NCI-H2107 treated with DMSO at 0.1 percent for 48 hours (cell line): ENCODE data around the gene HINT3.
"Not testable (repeated sequence)": the region's sequence is repeated elsewhere in the genome, so short reads cannot be mapped to it uniquely, and the experiment has no call there.

Experiments used
- DNase-seq: peaks from one replicate; lab custom pipeline; 2025; ENCODE audit not compliant: unreplicated experiment; lab: John Stamatoyannopoulos, UW

HINT3 gene

DNA sequence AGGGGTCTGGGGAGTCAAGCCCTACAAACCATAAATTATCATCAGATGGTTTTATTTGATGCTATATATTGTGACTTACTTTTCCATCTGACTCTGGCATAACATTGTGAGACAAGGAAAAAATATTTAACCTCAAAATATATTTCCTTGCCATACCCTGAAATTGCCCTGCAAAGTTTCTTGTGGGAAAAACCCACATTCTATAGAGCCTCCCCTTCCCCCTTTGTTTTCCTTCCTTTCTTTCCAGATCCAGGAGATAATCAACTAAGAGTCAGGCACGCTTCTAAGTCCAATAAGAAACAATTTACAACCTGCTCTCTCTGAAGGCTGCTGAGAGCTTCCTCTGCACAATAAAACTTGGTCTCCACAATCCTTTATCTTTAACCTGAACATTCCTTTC, 17.5 kb upstream of the HINT3 start:
- no peak for DNase-seq

DNA sequence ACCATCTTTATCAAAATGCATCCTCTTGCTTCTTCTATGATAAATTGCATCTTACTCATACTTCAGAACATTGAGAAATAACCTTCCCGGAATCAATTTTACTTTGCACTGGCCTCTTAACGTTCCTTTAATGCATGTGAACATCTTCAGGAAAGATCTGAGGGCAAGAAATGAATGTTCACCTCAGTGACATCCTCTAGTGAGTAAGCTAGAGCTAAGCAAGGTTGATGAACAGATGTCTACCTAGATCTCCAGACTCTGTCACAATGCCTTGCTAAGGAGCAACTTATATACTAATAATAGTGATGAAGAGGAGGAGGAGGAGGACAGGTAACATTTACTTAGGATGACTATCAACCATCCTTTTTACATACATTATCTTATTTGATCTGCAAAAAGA, 16.8 kb upstream of the HINT3 start:
- DNase-seq, result no peak

DNA sequence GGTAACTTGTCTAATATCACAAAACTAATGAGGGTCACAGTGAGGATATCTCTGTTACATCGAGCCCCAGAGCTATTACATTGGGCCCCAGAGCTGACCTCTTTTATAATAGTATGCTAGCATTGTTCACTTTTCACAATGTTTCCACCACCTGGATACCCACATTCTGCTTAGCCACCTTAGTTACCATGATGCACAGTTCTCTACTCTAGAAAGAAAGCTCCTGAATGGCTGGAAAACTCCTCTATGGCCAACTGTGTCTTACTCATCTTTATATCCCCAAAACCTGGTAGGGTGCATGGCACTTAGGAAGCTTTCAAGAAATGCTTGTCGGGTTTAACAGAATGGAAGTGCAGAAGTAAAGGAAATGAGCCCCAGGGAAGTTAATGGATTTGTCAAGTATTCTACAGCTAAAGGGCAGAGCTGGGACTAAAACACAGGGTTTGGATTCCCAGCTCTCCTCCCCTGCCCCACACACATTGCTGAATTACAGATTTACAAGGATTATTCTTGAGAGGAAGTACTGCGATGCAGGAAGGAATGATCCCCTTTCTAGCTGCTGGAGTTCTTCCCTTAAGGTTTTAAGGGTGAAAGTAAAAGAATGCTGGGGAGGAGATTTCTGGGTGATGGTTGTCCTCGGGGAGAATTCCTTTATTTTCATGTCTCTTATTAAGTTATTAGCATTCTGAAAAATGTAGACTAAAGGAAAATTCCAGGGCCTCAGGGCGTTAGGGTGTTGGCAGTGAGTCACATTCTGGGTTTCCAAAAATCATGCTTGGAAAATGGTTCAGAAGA, 16.1 kb upstream of the HINT3 start:
- no peak for DNase-seq

DNA sequence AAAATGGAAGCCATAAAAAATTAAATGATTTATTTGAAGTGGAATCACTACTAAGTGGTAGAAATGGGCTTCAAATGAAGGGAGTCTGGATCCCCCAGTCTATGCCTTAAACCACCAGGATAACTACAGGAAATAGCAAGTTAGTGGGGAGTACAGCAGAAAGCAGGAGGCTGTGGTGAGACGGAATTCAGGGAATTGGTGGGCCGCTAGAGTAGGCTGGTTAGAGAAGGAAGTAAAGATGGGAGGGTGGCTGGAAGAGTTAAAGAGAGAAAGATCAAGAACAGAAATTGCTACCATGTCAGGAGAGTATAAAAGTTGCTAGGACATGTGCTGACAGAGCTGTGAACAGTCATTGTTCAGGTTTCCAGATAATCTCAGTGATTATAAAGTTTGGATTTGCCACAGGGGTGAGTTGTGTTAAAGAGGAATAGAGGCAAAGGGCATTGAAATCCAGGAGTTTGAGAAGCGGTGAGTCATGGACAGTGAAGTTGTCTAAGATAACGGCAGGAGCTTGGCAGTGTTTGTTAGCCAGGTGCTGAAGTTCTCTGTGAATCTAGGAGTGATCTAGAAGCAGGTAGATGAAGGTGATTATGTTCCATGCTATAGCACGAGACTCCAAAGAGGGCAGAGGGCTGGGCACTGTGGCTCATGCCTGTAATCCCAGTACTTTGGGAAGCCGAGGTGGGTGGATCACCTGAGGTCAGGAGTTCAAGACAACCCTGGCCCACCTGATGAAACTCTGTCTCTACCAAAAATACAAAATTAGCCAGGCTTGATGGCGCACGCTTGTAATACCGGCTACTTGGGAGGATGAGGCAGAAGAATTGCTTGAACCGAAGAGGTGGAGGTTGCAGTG, 13.7 kb upstream of the HINT3 start:
- DNase-seq, result no peak

DNA sequence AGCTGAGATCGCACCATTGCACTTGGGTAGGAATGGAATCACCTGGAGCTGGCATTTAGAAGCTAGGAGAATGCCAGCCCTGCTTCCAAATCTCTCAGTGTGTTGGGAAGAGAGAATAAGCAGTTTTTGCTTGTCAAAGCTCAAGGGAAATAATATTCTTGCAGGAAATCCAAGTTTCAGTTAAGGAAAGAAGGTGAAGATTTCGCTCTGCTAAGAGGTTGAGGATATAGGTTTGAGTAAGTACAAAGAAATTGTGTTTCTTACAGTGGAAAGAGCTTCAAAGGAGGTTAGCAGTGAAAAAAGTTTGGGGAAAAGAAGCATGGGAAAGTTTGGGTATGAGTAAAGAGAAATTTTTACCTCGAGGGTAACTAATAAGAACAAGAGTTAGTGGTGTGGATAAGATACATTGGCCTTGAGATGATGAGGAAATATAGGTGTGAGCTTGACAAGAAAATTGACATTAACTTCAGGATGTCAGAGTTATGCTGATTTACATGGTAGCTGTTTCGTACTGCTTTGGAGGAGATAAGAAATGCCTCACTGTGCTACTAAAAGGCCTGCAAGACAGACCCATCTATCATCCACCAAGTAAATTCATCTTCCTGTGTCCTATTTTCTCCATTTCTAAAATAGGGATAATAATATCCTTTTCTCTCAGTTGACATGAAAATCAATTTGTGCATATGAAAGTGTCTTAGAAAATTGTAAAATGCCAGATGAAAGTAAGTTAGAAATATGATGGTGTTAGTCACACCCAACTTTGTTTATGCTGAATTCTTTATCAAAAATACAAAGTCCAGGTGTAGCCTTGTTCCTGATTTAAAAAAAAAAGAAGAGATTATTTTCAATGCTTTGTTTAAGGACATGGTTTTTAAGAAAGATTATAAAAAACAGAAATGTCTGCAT, 12.8 kb upstream of the HINT3 start:
- no peak for DNase-seq

DNA sequence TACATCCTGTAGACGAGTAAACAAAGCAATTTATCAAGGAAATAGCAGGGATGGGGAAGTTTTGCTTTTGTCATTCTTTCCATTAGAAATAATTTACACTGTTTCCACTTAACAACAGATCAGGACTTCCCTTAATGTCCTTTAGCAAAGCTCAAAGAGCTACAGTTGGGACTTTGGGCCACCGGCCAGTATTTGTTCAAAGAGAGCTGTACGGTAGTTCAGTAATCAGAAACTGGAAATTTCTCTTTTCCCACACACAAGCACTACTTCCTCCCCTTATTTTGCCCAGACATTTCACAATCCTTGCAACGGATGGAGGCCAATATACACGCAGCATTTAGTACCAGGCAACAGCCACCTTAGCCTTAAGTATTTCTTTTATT, 12.1 kb upstream of the HINT3 start:
- DNase-seq, result no peak

DNA sequence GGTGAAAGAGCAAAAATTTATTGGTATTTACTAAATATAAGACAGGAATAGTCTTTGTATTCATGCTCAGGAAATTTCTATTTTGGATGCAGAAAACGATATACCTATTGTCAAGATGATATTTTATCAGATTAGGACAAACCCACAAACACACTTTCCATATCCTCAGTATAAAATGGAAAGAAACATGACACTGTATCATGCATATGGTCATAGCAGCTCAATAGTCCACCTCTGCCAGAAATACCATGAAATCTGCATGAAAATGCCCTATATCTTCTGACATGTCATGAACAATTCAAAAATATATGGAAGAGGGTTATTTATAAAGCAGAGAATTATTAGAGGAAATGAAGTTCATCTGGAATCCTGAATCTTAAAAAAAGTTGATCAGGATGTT, 11.7 kb upstream of the HINT3 start:
- no peak for DNase-seq

DNA sequence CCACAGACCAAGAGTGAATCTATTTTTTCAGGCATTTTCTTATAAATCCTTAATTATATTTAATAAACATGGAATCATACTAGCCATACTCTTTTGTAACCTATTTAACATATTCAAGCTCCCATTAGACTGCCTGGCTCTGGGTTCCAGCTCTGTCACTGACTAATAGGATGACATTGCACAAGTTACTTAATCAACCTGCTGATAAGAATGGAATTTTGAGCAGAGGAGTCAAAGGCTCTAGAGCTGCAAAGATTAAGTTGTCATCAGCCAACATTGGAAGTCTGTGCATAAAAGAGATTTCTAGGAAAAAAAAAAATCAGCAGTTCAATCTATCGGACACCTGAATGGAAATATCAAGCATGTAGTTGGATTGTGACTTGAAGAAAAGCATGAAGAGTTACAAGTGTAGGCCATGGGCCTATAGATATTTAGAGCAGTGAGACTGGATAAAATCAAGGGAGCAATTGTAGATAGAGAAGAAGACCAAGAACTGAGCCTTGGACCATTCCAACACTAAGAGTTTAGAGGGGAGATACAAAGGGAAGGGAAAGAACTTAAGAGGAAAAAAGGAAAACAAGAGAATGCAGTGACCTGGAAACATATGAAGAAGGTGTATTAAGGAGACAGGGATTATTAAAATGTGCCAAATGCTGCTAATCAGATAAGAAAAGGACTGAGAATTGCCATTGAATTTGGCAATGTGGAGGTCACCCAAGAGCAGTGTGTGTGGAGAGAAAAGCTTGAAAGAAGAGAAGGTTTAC, 11.0 kb upstream of the HINT3 start:
- DNase-seq, result no peak

DNA sequence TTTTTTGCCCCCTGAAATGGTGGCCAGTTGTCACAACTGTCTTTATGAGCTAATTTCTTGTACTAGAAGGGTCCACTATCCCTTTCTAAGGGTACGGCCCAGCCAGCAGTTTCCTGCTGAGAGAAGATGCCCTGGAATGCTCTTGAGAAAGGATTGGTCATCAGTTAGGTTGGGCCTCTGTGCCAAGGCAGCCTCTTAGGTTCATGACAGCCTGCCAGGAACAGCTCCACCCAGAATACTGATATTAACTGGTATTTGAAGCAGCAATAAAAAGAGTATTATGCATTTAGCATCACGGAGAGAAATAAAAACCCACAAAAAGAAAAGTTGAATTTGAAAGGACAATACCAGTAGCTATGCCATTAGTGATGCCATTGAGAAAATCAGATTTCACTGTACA, 9.0 kb upstream of the HINT3 start:
- no peak for DNase-seq

DNA sequence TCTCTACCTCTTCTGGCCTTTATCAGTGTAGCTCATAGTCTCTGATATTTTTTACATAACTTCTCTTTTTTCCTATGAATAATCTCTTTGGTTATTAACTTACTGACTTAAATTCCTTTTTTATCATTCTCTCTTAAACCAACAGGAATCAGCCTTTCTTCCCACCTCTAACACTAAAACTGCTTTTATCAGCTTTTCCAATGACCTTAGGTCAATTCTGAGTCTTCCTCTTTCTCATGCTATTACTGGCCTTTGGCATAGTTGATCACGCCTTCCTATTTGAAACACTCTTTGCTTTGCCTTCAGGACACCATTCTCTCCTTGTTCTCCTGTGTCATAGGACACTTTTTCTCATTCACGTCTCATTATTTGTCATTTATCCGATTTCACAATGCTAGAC, 8.1 kb upstream of the HINT3 start:
- no peak for DNase-seq

DNA sequence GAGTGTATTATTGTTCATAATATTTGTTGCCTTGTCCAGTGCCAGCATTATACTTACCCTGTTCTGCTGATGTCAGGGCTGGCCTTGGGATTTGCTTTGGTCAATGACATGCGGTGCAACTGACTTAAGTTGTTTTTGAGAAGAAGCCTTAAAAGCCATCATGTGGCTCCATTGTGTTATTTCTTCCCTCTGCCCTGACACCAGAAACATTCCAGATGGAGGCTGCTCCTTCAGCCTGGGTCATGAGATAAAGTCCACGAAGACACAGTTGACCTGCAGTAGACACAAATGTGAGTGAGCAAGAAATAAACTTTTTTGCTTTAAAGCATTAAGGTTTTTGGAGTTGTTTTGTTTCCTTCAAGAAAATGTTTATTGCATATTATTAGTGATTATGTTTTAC, 7.5 kb upstream of the HINT3 start:
- DNase-seq, result no peak

DNA sequence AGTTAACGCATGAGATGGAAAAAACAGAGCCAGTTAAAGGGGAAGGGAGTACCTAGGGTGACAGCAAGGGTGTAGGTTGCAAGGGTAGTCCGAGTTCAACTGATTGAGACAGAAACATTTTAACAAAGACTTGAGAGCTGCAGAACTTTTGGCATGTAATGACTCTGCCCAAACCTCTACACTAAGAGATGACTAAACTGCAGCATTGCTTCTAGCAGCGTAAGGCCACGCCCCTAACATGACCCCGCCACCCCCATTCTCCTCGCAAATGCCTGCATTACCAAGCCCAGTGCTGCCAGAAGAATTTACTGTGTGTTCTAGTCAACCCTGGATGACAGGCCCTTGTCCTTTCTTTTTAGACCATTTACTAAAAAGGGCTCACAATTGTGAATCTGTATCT, 6.3 kb upstream of the HINT3 start:
- DNase-seq, result no peak

DNA sequence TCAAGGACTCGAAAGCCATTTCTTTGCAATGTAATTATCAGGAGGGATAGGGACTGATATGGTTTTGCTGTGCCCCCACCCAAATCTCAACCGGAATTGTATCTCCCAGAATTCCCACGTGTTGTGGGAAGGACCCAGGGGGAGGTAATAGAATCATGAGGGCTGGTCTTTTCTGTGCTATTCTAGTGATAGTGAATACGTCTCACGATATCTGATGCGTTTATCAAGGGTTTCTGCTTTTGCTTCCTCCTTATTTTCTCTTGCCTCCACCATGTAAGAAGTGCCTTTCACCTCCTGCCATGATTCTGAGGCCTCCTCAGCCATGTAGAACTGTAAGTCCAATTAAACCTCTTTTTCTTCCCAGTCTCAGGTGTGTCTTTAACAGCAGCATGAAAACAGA, 5.9 kb upstream of the HINT3 start:
- not testable (repeated sequence) for DNase-seq

DNA sequence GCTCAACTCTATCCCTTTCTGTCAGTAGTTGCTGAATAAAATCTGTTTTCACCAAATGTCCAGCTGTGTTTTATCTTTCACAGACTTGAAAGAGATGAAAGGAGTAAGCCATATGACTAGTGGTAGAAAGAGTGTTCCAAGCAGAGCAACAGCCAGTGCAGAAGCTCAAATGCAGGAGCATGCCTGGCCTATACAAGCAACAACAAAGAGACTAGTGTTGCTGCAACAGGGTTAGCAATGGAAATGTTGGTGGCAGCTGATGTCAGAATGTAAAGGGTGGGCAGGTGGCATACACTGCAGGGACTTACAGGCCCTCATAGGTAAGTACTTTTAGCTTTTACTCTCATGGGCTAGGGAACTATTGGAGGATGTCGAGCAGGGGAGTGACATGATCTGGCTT, 5.2 kb upstream of the HINT3 start:
- no peak for DNase-seq

DNA sequence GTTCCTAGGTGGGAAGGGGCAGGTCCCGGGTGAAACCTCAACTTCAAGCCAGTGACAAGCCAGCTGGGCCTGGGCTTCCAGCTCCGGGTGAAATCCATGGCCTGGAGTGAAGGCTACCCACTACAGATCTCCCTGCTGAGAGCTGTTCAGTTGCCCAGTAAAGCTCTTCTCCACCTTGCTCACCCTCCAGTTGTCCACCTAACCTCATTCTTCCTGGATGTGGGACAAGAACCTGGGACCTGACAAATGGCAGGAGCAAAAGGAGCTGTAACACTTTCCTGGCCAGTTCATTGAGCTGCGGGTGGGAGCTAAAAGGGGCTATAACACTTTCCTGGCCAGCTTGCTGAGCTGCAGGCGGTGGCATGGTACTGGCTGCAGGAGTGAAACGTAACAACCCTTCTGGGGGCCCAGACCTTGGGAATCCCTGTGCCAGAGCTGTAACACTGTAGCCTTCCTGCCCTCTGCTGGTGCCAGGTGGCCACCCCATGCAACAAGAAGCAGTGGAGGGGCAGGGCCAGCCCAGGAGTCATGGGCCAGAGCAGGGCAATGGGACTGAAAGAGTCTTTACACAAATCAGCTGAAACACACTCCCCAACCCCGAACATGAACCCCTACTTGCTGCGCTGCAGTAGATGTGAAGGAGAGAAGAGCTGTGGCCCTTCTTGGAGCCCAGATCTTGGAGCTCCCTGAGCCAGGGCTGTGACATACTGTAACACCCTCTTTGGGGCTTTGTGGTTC, 3.6 kb upstream of the HINT3 start:
- no peak for DNase-seq

DNA sequence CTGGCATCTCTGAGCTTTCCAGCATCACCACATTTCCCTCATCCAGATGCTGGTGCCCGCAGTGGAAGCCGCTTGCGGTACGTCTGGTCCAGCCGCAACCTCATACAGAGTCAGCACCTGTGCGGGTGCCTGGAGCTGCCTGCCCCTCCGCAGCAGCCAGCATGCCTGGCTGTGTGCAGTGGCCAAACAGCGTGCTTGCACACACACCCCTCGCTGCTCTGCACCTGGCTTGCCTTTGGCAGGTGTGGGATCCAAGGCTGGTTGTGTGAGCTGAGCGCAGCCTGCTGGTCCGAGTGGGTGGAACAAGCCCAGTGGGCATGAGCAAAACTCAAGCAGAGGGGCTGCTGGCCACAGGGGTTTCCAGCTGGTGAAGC, 3.1 kb upstream of the HINT3 start:
- peak; percentile 82 for DNase-seq

DNA sequence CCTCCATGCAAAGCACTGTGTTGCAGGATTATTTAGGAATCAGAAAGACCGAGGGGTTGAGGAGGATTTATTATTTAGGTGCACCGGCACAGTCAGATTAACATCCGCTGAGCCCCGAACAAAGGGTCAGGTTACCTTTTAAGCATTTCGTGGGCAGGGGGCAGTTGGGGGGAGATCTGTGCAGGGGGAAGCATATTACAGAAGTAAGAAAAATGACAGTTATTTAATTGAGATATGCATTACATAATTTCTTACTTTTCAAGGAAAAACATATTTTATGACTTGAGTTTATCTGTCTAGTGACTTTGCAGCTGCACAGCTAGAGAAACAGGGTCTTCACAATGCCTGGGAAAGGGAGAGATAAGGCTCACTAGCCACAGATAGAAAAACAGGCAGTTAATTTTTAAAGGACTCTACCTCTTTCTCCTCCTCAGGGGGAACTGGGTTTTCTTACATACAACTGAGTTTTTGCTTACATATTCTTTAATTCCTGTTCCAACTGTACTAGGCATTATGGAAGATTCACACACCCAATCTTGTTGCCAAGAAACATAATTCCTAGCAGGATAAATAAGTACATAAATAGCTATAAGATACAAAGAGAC, 1.7 kb upstream of the HINT3 start:
- no peak for DNase-seq

DNA sequence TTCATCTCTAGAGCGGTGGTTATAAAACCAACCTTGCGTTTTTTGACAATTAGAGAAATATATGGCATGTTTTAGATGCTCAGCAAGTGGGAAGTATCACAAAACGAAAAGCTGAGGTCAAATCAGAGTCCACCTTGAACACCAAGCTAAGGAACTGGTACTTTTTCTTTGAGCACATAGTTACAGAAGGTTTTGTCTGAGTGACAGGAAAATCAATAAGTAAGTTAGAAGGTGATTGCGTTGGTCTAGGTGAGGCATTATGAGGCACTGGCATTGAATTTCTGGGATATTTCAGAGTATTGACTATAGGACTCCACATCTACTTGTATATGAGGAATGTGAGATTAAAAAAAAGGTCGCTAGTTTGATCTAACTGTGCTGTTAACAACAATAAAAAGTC, 597 bp upstream of the HINT3 start:
- no peak for DNase-seq

DNA sequence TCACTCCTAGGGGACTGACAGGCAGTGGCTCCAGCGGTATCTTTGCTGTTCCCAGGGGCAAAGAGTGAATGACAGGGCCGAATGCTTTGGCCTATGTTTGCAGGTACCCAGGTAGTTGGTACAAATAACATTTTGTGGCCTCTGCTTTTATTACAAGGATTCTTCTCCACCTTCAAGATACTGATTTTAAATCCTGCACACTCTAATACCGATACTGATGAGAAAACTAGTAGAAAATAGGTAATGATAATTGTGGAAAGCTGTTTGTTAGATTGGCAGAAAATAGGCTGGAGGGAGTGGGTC, 772 bp downstream of the HINT3 start:
- DNase-seq, result no peak

DNA sequence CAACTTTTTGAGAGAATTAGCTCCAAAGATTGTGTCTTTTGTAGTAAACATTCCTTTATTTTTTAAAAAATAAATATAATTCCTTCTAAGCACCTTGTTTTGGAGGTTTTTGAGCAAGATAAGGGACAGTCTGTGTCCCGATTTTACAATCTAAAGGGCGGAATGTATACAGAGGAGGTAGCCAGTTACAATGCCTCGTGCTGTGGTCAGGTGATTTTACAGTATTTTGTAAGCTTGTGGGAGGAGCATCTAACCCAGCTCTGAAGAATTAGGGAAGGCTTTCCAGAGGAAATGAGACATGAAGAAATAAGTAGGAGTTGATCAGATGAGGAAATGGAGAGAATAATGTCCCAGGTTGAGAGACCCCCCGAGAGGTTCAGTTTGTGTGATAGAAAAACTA, 1.3 kb downstream of the HINT3 start:
- peak; percentile 13 for DNase-seq
